ENCODE measurements around the gene UQCRFS1.

DNA sequence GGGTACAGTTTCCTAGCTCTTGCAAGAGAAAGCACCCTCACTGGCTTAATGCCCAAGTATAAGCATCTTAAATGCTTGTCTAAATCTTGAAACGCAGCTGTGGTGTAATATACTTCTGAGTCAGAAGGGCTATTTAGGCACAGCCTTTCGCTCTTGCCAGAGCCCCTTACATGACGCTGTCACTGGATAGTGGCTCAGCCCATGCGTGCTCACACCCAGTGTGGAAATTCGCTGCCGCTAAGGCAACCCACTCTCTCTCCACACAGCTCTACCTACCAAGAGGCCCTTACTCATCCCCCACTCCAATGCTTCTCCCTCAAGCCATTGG, 24.0 kb downstream of the UQCRFS1 start:
- TF ChIP-seq, protein P1, sequence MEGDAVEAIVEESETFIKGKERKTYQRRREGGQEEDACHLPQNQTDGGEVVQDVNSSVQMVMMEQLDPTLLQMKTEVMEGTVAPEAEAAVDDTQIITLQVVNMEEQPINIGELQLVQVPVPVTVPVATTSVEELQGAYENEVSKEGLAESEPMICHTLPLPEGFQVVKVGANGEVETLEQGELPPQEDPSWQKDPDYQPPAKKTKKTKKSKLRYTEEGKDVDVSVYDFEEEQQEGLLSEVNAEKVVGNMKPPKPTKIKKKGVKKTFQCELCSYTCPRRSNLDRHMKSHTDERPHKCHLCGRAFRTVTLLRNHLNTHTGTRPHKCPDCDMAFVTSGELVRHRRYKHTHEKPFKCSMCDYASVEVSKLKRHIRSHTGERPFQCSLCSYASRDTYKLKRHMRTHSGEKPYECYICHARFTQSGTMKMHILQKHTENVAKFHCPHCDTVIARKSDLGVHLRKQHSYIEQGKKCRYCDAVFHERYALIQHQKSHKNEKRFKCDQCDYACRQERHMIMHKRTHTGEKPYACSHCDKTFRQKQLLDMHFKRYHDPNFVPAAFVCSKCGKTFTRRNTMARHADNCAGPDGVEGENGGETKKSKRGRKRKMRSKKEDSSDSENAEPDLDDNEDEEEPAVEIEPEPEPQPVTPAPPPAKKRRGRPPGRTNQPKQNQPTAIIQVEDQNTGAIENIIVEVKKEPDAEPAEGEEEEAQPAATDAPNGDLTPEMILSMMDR (IDR thresholded peaks at IDR 0.05): no peak
- TF ChIP-seq POLR2A (IDR thresholded peaks at IDR 0.05): no peak
- no peak for TF ChIP-seq POLR2AphosphoS5 (IDR thresholded peaks at IDR 0.05)

Data from breast epithelium (tissue), 3 donors.